CD4-positive, alpha-beta T cell (primary cell): ENCODE data around the gene ZSCAN1. TPM values are rescaled to one million over a fixed set of nuclear protein-coding genes. Genes with fewer than 3 reads are reported as not detected.

Experiments
- ATAC-seq: fragments of 200-7000 bp; cut with Tn5 transposase; one replicate; pipeline ENCODE4 v1.10.0; 2022; ENCODE audit warnings: mild to moderate bottlenecking; ENCODE audit not compliant: poor library complexity
- CTCF ChIA-PET: fragments of 350-600 bp; sonication (Branson Sonifier 250); formaldehyde crosslinking; loops from one replicate; lab custom pipeline; 2021; ENCODE audit warnings: antibody characterized with exemption, inconsistent platforms; lab: Charles Lee
- POLR2A ChIA-PET: fragments of 350-600 bp; sonication (Branson Sonifier 250); formaldehyde crosslinking; loops from one replicate; lab custom pipeline; 2021; ENCODE audit warnings: antibody characterized with exemption, inconsistent platforms; lab: Charles Lee
- DNase-seq, 14 experiments: peaks; one replicate each; pipeline ENCODE4 v3.0.0-alpha.2; 2013 to 2020; ENCODE audit warnings: mixed read lengths in 2 of 14
- H3K27ac ChIP-seq, 2 donors: one replicate each; pipeline versions ENCODE4 v1.5.1 to v1.7.0; 2013; ENCODE audit warnings: low read length in 2 of 2, low read depth in 1 of 2, mild to moderate bottlenecking in 1 of 2
- H3K27me3 ChIP-seq, 2 experiments: 1 replicate in 1 of 2; 2 replicates in 1 of 2; pipeline versions ENCODE4 v1.6.1 to v1.7.0; 2013; ENCODE audit warnings: low read length in 2 of 2, control low read depth in 1 of 2, mild to moderate bottlenecking in 1 of 2, moderate library complexity in 1 of 2; ENCODE audit not compliant: insufficient read depth in 2 of 2, control insufficient read depth in 1 of 2
- H3K36me3 ChIP-seq: one replicate; pipeline ENCODE4 v1.6.1; 2013; ENCODE audit warnings: low read length, control low read depth; ENCODE audit not compliant: insufficient read depth
- H3K4me1 ChIP-seq: one replicate; pipeline ENCODE4 v1.6.1; 2013; ENCODE audit warnings: low read length, control low read depth; ENCODE audit not compliant: insufficient read depth
- H3K4me3 ChIP-seq: one replicate; pipeline ENCODE4 v1.5.1; 2013; ENCODE audit warnings: mild to moderate bottlenecking, low read length, moderate library complexity
- H3K9me3 ChIP-seq, 2 experiments: 1 replicate in 1 of 2; 2 replicates in 1 of 2; pipeline versions ENCODE4 v1.6.1 to v1.7.0; 2013; ENCODE audit warnings: low read length in 2 of 2, mild to moderate bottlenecking in 2 of 2, control low read depth in 1 of 2, moderate library complexity in 1 of 2; ENCODE audit not compliant: control insufficient read depth in 1 of 2, insufficient read depth in 1 of 2
- H3K27ac Mint-ChIP-seq: one replicate; pipeline ENCODE4 v1.8.0; 2020; ENCODE audit warnings: mixed read lengths
- H3K27me3 Mint-ChIP-seq: one replicate; pipeline ENCODE4 v1.8.0; 2021; ENCODE audit warnings: mixed read lengths
- H3K36me3 Mint-ChIP-seq: one replicate; pipeline ENCODE4 v1.8.0; 2021; ENCODE audit warnings: low read depth, mixed read lengths
- H3K4me1 Mint-ChIP-seq: one replicate; pipeline ENCODE4 v1.8.0; 2021; ENCODE audit warnings: low read depth, mixed read lengths
- H3K4me3 Mint-ChIP-seq: one replicate; pipeline ENCODE4 v1.8.0; 2020; ENCODE audit warnings: mild to moderate bottlenecking, mixed read lengths
- H3K9me3 Mint-ChIP-seq: one replicate; pipeline ENCODE4 v1.8.0; 2020; ENCODE audit warnings: mixed read lengths
- intact Hi-C, 2 experiments: fragments of 100-400 bp; cut with DNase I in 1 of 2; cut with micrococcal nuclease in 1 of 2; formaldehyde crosslinking; loops; one replicate each; pipeline versions ENCODE4 v1.15.1 to v1.9.0; 2023 to 2025; cut with DNase I, micrococcal nuclease
- total RNA-seq, 174 experiments: library from RNA in 2 of 174; stranded (reverse) in 2 of 174; gene quantifications; one replicate each; pipeline ENCODE4 v1.2.3 and lab custom pipeline; 2021 to 2026
- TF ChIP-seq, protein P1 (sequence below): fragments of 200-600 bp; IDR thresholded peaks from one replicate; pipeline ENCODE4 v1.8.0; 2022; ENCODE audit warnings: antibody characterized with exemption, mild to moderate bottlenecking

ZSCAN1 gene
- total RNA-seq, 2 experiments from 2014 or later, result not detected

DNA sequence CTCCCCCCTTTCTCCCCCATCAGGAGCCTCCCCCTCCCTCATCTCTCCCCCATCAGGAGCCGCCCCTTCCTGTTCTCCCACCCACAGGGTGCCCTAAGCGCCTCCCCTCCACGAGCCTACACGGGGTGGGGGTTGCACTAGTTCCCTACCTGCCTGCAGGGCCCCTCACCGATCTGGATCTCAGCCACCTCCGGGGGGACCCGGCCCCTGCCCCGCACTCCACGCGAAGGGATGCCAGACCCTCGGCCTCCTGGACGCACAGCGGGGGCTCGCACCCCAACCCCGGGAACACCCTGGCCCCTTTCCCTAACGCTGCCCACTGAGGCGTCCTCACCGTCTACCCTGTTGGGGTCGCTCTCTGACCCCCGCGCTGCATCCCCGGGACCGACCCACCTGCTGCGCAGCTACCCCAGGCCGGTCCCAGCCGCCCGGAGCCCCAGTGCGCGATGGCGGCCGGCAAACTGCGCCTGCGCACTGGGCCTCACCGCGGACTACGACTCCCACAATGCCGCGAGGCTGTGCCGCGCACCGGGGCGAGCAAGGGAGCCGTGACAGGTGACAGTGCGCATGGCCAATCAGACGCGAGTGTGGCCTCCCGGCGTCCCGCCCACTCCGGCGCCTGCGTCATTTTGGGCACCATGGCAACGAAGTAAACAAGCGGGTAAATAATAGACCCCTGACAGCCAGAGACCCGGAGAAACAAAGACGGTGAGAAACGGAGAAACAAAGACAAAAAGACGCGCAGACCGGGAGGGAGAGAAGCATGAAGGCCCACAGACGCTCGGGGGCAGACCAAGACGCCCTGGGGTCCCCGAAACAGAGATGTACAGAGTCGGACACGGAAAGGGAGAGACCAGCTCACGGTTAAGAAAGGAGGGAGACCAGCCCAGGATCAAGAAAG lies 64.2 kb downstream of the ZSCAN1 start, which contains the start of gene ZSCAN18:
TSS of gene ZSCAN18 (minus strand) at position 451 of the 901 bp plus-strand sequence. CDS start 7,964 bp downstream, outside the sequence.
- peaks cover 55 to 87% of the 10 kb centered on the region in 2 experiments for H3K9me3 ChIP-seq
- H3K9me3 Mint-ChIP-seq, result peaks cover 13% of the 10 kb centered on the region
- peak within 1 kb of the TSS; percentile 96 to 100 for H3K27ac ChIP-seq
- H3K4me3 Mint-ChIP-seq, result peak within 1 kb of the TSS; percentile 84
- TF ChIP-seq, protein P1, sequence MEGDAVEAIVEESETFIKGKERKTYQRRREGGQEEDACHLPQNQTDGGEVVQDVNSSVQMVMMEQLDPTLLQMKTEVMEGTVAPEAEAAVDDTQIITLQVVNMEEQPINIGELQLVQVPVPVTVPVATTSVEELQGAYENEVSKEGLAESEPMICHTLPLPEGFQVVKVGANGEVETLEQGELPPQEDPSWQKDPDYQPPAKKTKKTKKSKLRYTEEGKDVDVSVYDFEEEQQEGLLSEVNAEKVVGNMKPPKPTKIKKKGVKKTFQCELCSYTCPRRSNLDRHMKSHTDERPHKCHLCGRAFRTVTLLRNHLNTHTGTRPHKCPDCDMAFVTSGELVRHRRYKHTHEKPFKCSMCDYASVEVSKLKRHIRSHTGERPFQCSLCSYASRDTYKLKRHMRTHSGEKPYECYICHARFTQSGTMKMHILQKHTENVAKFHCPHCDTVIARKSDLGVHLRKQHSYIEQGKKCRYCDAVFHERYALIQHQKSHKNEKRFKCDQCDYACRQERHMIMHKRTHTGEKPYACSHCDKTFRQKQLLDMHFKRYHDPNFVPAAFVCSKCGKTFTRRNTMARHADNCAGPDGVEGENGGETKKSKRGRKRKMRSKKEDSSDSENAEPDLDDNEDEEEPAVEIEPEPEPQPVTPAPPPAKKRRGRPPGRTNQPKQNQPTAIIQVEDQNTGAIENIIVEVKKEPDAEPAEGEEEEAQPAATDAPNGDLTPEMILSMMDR, result no peak
- intact Hi-C loops, result loop anchor here (5.0 kb wide), 2 partner anchors 84 to 96 kb away; partner anchors contain the start of genes ZNF274 (in 1 of the 2) and ZNF606 (in 1 of the 2)
- peak; percentile 95 for ATAC-seq
- H3K27me3 Mint-ChIP-seq, result no peaks in the 10 kb centered on the region
- H3K36me3 Mint-ChIP-seq, result peaks cover 62% of the 10 kb centered on the region
- CTCF ChIA-PET, result interaction anchor here (1.0 kb wide), 1 partner anchor 96 kb away, joined by 3 read pairs; the partner anchor contains the start of gene ZNF606
- peak within 1 kb of the TSS; percentile 97 for H3K27ac Mint-ChIP-seq
- POLR2A ChIA-PET, result interaction anchor here (0.6 to 1.9 kb wide), 9 partner anchors 25 to 719 kb away, joined by 3 to 7 read pairs (median 3); partner anchors contain the start of genes ZNF135, ZNF274, ZNF551 and ZNF606
- H3K27me3 ChIP-seq, result no peaks in the 10 kb centered on the region
- no peaks in the 10 kb centered on the region for H3K36me3 ChIP-seq
- peak within 1 kb of the TSS; percentile 95 for H3K4me3 ChIP-seq
- H3K4me1 Mint-ChIP-seq, result peaks cover 13% of the 10 kb centered on the region
- H3K4me1 ChIP-seq, result peaks cover 22% of the 10 kb centered on the region
- peak; percentile 89 to 99 (median 97) for DNase-seq

DNA sequence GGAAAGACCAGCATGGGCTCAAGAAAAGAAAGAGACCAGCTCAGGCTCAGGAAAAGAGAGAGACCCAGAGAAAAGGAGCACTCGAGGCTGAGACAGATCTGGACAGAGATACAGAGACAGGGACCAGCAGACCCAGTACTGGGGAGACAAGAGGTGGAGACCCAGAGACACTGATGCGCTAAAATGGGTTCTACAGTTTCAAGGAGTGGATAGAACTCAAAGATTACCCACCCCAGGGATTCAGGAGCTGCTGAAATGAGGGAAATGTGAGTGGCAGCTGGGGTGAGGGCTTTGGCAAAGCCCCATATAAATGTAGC lies 64.8 kb downstream of the ZSCAN1 start:
- Histone ChIP-seq H3K4me1 (peaks cover 22% of the 10 kb centered on the region), H3K4me3 (peak overlapping the region; percentile 95), H3K27ac (peak overlapping the region; percentile 96 to 100), H3K36me3 (no peaks in the 10 kb centered on the region), H3K9me3 (peaks cover 57 to 86% of the 10 kb centered on the region in 2 experiments), H3K27me3 (no peaks in the 10 kb centered on the region)
- TF ChIP-seq, protein P1, result no peak
- intact Hi-C loops, result loop anchor here (5.0 kb wide), 2 partner anchors 84 to 96 kb away; partner anchors contain the start of genes ZNF274 (in 1 of the 2) and ZNF606 (in 1 of the 2)
- CTCF ChIA-PET, result interaction anchor here (1.0 kb wide), 1 partner anchor 97 kb away, joined by 3 read pairs; the partner anchor contains the start of gene ZNF606
- Mint-ChIP-seq H3K9me3 (peaks cover 14% of the 10 kb centered on the region), H3K27me3 (no peaks in the 10 kb centered on the region), H3K4me1 (peaks cover 13% of the 10 kb centered on the region), H3K27ac (peak overlapping the region; percentile 97), H3K4me3 (peak overlapping the region; percentile 84), H3K36me3 (peaks cover 62% of the 10 kb centered on the region)
- peak; percentile 1 for ATAC-seq
- DNase-seq, result no peak
- POLR2A ChIA-PET, result interaction anchor here (0.6 to 1.9 kb wide), 11 partner anchors 25 to 720 kb away, joined by 3 to 7 read pairs (median 3); partner anchors contain the start of genes ZNF135, ZNF154, ZNF274 and ZNF551

Other genes starting within 250 kb of the ZSCAN1 start
- 10 to 100 TPM; 22.2 to 22.3 TPM for gene ZNF552, start 219.1 kb upstream of the ZSCAN1 start, total RNA-seq
- 10 to 100 TPM; 23.0 to 23.8 TPM for gene ZNF587B, start 203.7 kb upstream of the ZSCAN1 start, total RNA-seq
- 10 to 100 TPM; 37.6 to 41.5 TPM for gene ZNF587, start 184.2 kb upstream of the ZSCAN1 start, total RNA-seq
- gene ZNF814, start 145.0 kb upstream of the ZSCAN1 start, total RNA-seq, result 10 to 100 TPM; 29.0 to 34.7 TPM
- gene ZNF417, start 117.4 kb upstream of the ZSCAN1 start, total RNA-seq, result 10 to 100 TPM; 26.2 to 31.6 TPM
- 1 to 10 TPM; 3.5 to 4.4 TPM for gene ZNF418, start 98.6 kb upstream of the ZSCAN1 start, total RNA-seq
- gene ZNF256, start 86.3 kb upstream of the ZSCAN1 start, total RNA-seq, result 10 to 100 TPM; 15.2 TPM
- under 1 TPM; 0.36 to 0.88 TPM for gene C19orf18, start 59.5 kb upstream of the ZSCAN1 start, total RNA-seq
- 10 to 100 TPM; 11.1 to 13.6 TPM for gene ZNF606, start 31.2 kb upstream of the ZSCAN1 start, total RNA-seq
- gene ZNF135, start 25.3 kb downstream of the ZSCAN1 start, total RNA-seq, result 1 to 10 TPM; 1.2 to 1.4 TPM
- 10 to 100 TPM; 57.1 to 58.8 TPM for gene ZSCAN18, start 64.2 kb downstream of the ZSCAN1 start, total RNA-seq
- 10 to 100 TPM; 15.0 to 16.9 TPM for gene ZNF329, start 116.8 kb downstream of the ZSCAN1 start, total RNA-seq
- 10 to 100 TPM; 51.0 to 51.4 TPM for gene ZNF274, start 149.0 kb downstream of the ZSCAN1 start, total RNA-seq
- gene ZNF544, start 194.9 kb downstream of the ZSCAN1 start, total RNA-seq, result 1 to 10 TPM; 6.3 to 7.2 TPM
- 1 to 10 TPM; 9.5 to 9.6 TPM for gene ZNF8, start 244.9 kb downstream of the ZSCAN1 start, total RNA-seq